PC-9 (cell line): ENCODE results near the gene GMDS. TPM values are rescaled to one million over a fixed set of nuclear protein-coding genes. Genes with fewer than 3 reads are reported as not detected.

Experiments used
- BruUV-seq: library from RNA; stranded (reverse); fragments of 400-500 nt; replicated peaks from 2 replicates; lab custom pipeline; 2021; lab: Mats Ljungman, UMichigan
- CTCF ChIA-PET: fragments of 300-600 bp; sonication (Branson Sonifier 250); formaldehyde crosslinking; loops from one replicate; lab custom pipeline; 2022; ENCODE audit warnings: antibody characterized with exemption; lab: Charles Lee
- POLR2A ChIA-PET: fragments of 300-600 bp; sonication (Branson Sonifier 250); formaldehyde crosslinking; loops from one replicate; lab custom pipeline; 2022; ENCODE audit warnings: antibody characterized with exemption; ENCODE audit not compliant: unreplicated experiment; lab: Charles Lee
- DNase-seq, 2 experiments: peaks; one replicate each; pipeline versions ENCODE4 v3.0.0 to v3.0.0-alpha.2; 2015 to 2022; ENCODE audit warnings: mixed read lengths in 1 of 2
- H2AFZ ChIP-seq: fragments of 200-600 bp; sonication (generic); 2 replicates; pipeline ENCODE4 v1.8.1; 2017; ENCODE audit warnings: antibody characterized with exemption
- H3F3A ChIP-seq: fragments of 200-600 bp; sonication (generic); 2 replicates; pipeline ENCODE4 v1.8.1; 2017; ENCODE audit warnings: antibody characterized with exemption, mild to moderate bottlenecking, low read depth; ENCODE audit not compliant: insufficient read depth
- H3K27ac ChIP-seq: fragments of 200-600 bp; sonication (generic); 2 replicates; pipeline ENCODE4 v1.6.1; 2016; ENCODE audit warnings: mixed run types
- H3K27me3 ChIP-seq: fragments of 200-600 bp; sonication (generic); 2 replicates; pipeline ENCODE4 v1.6.1; 2016; ENCODE audit warnings: low read depth, mixed run types; ENCODE audit not compliant: insufficient read depth
- H3K36me3 ChIP-seq: fragments of 200-600 bp; sonication (generic); 2 replicates; pipeline ENCODE4 v1.6.1; 2016; ENCODE audit warnings: low read depth, mixed run types
- H3K4me1 ChIP-seq: fragments of 200-600 bp; sonication (generic); replicated peaks from 2 replicates; pipeline ENCODE4 v1.6.1; 2016; ENCODE audit warnings: mixed run types; ENCODE audit not compliant: insufficient read depth
- H3K4me2 ChIP-seq: fragments of 200-600 bp; sonication (generic); 2 replicates; pipeline ENCODE4 v1.6.1; 2017; ENCODE audit warnings: mixed run types
- H3K4me3 ChIP-seq: fragments of 200-600 bp; sonication (generic); 2 replicates; pipeline ENCODE4 v1.6.1; 2016; ENCODE audit warnings: mixed run types
- H3K79me2 ChIP-seq: fragments of 200-600 bp; sonication (generic); 2 replicates; pipeline ENCODE4 v1.6.1; 2017; ENCODE audit warnings: low read depth, mixed run types
- H3K9me2 ChIP-seq: fragments of 200-600 bp; sonication (generic); 2 replicates; pipeline ENCODE4 v1.8.1; 2017; ENCODE audit warnings: mild to moderate bottlenecking; ENCODE audit not compliant: insufficient read depth
- H3K9me3 ChIP-seq: fragments of 200-600 bp; sonication (generic); 2 replicates; pipeline ENCODE4 v1.8.1; 2016; ENCODE audit warnings: low read depth; ENCODE audit not compliant: insufficient read depth
- H4K20me1 ChIP-seq: fragments of 200-600 bp; sonication (generic); 2 replicates; pipeline ENCODE4 v1.8.1; 2017; ENCODE audit not compliant: insufficient read depth
- CTCF ChIP-seq: fragments of 200-600 bp; sonication (generic); conservative IDR thresholded peaks from 2 replicates; pipeline ENCODE4 v1.6.1; 2017; ENCODE audit warnings: mixed run types, antibody characterized with exemption, mild to moderate bottlenecking, moderate library complexity
- EZH2 ChIP-seq: fragments of 200-600 bp; sonication (generic); IDR thresholded peaks from 2 replicates; pipeline ENCODE4 v1.8.0; 2017; ENCODE audit warnings: antibody characterized with exemption, low read depth
- intact Hi-C: fragments of 100-400 bp; cut with micrococcal nuclease; formaldehyde crosslinking; loops from one replicate; pipeline ENCODE4 v1.10.0; 2022; ENCODE audit not compliant: unreplicated experiment
- total RNA-seq: library from RNA; stranded (reverse); gene quantifications from 2 replicates; pipeline ENCODE4 v1.2.3, GENCODE V29; 2021

The GMDS gene
- total RNA-seq, 1 experiment from 2014 or later = 30.1 TPM

GRCh38 chr6:2030682-2031244, 214.6 kb downstream of the GMDS start:
- H3K4me2 ChIP-seq = peak overlapping the region; percentile 59; the same call in 1 of the 2 replicates
- ChIA-PET POLR2A (no interaction called here), CTCF (no interaction called here)
- no peak overlapping the region for H2AFZ ChIP-seq
- no peak overlapping the region for H3K27ac ChIP-seq
- H4K20me1 ChIP-seq = no peaks in the 10 kb centered on the region
- H3F3A ChIP-seq = peaks cover 18% of the 10 kb centered on the region
- H3K4me1 ChIP-seq = peaks cover 30% of the 10 kb centered on the region
- no peak for DNase-seq
- no peaks in the 10 kb centered on the region for H3K79me2 ChIP-seq
- intact Hi-C loops = no loop called here
- H3K9me2 ChIP-seq = no peaks in the 10 kb centered on the region
- BruUV-seq = no TSS peak
- H3K36me3 ChIP-seq = no peaks in the 10 kb centered on the region
- TF ChIP-seq EZH2 (no peak), CTCF (no peak)
- H3K9me3 ChIP-seq = no peaks in the 10 kb centered on the region
- H3K4me3 ChIP-seq = no peak overlapping the region
- no peaks in the 10 kb centered on the region for H3K27me3 ChIP-seq

- Histone ChIP-seq H3K4me2 (peak overlapping the region; percentile 59), H2AFZ (no peak overlapping the region), H3K9me3 (no peaks in the 10 kb centered on the region), H3K27ac (peak overlapping the region; percentile 60; the same call in 1 of the 2 replicates), H3K4me3 (no peak overlapping the region), H4K20me1 (no peaks in the 10 kb centered on the region), H3K36me3 (no peaks in the 10 kb centered on the region), H3K9me2 (no peaks in the 10 kb centered on the region), H3K27me3 (no peaks in the 10 kb centered on the region), H3K4me1 (peaks cover 30% of the 10 kb centered on the region), H3K79me2 (no peaks in the 10 kb centered on the region), H3F3A (peaks cover 18% of the 10 kb centered on the region)
- CTCF ChIA-PET = no interaction called here
- intact Hi-C loops = loop anchor here (10.0 kb wide), 1 partner anchor 425 kb away; the partner anchor contains the start of gene FOXC1
- POLR2A ChIA-PET = interaction anchor here (0.5 to 0.7 kb wide), 3 partner anchors 14 to 412 kb away, joined by 3 to 15 read pairs (median 14); no protein-coding TSS in a partner anchor
- TF ChIP-seq EZH2 = no peak
- TF ChIP-seq CTCF = no peak
- BruUV-seq = no TSS peak
- DNase-seq = no peak
Observed at GRCh38 chr6:2029952-2030351, 215.5 kb downstream of the GMDS start.

- Histone ChIP-seq H3F3A (peaks cover 18% of the 10 kb centered on the region), H3K4me1 (peaks cover 30% of the 10 kb centered on the region), H2AFZ (no peak overlapping the region), H3K79me2 (no peaks in the 10 kb centered on the region), H3K36me3 (no peaks in the 10 kb centered on the region), H3K9me2 (no peaks in the 10 kb centered on the region), H3K4me3 (no peak overlapping the region), H3K27me3 (no peaks in the 10 kb centered on the region), H3K4me2 (peak overlapping the region; percentile 59), H3K9me3 (no peaks in the 10 kb centered on the region), H3K27ac (peak overlapping the region; percentile 60), H4K20me1 (no peaks in the 10 kb centered on the region)
- DNase-seq = peak; percentile 15 to 91
- intact Hi-C loops = loop anchor here (10.0 kb wide), 1 partner anchor 424 kb away; the partner anchor contains the start of gene FOXC1
- CTCF ChIA-PET = no interaction called here
- BruUV-seq = no TSS peak
- POLR2A ChIA-PET = interaction anchor here (0.5 to 0.7 kb wide), 3 partner anchors 13 to 412 kb away, joined by 3 to 15 read pairs (median 14); no protein-coding TSS in a partner anchor
- TF ChIP-seq EZH2 = no peak
- no peak for TF ChIP-seq CTCF
Observed at GRCh38 chr6:2029130-2029794, 216.1 kb downstream of the GMDS start.
